CD4-positive, alpha-beta T cell (primary cell): ENCODE measurements around the gene CX3CL1. TPM values are rescaled to one million over a fixed set of nuclear protein-coding genes. Genes with fewer than 3 reads are reported as not detected.

Source experiments
- ATAC-seq: fragments of 200-7000 bp; cut with Tn5 transposase; one replicate; pipeline ENCODE4 v1.10.0; 2022; ENCODE audit warnings: mild to moderate bottlenecking; ENCODE audit not compliant: poor library complexity
- CTCF ChIA-PET: fragments of 350-600 bp; sonication (Branson Sonifier 250); formaldehyde crosslinking; loops from one replicate; lab custom pipeline; 2021; ENCODE audit warnings: antibody characterized with exemption, inconsistent platforms; lab: Charles Lee
- POLR2A ChIA-PET: fragments of 350-600 bp; sonication (Branson Sonifier 250); formaldehyde crosslinking; loops from one replicate; lab custom pipeline; 2021; ENCODE audit warnings: antibody characterized with exemption, inconsistent platforms; lab: Charles Lee
- DNase-seq, 14 experiments: peaks; one replicate each; pipeline ENCODE4 v3.0.0-alpha.2; 2013 to 2020; ENCODE audit warnings: mixed read lengths in 2 of 14
- H3K27ac ChIP-seq, 2 donors: one replicate each; pipeline versions ENCODE4 v1.5.1 to v1.7.0; 2013; ENCODE audit warnings: low read length in 2 of 2, low read depth in 1 of 2, mild to moderate bottlenecking in 1 of 2
- H3K27me3 ChIP-seq, 2 experiments: 1 replicate in 1 of 2; 2 replicates in 1 of 2; pipeline versions ENCODE4 v1.6.1 to v1.7.0; 2013; ENCODE audit warnings: low read length in 2 of 2, control low read depth in 1 of 2, mild to moderate bottlenecking in 1 of 2, moderate library complexity in 1 of 2; ENCODE audit not compliant: insufficient read depth in 2 of 2, control insufficient read depth in 1 of 2
- H3K36me3 ChIP-seq: one replicate; pipeline ENCODE4 v1.6.1; 2013; ENCODE audit warnings: low read length, control low read depth; ENCODE audit not compliant: insufficient read depth
- H3K4me1 ChIP-seq: one replicate; pipeline ENCODE4 v1.6.1; 2013; ENCODE audit warnings: low read length, control low read depth; ENCODE audit not compliant: insufficient read depth
- H3K4me3 ChIP-seq: one replicate; pipeline ENCODE4 v1.5.1; 2013; ENCODE audit warnings: mild to moderate bottlenecking, low read length, moderate library complexity
- H3K9me3 ChIP-seq, 2 experiments: 1 replicate in 1 of 2; 2 replicates in 1 of 2; pipeline versions ENCODE4 v1.6.1 to v1.7.0; 2013; ENCODE audit warnings: low read length in 2 of 2, mild to moderate bottlenecking in 2 of 2, control low read depth in 1 of 2, moderate library complexity in 1 of 2; ENCODE audit not compliant: control insufficient read depth in 1 of 2, insufficient read depth in 1 of 2
- H3K27ac Mint-ChIP-seq: one replicate; pipeline ENCODE4 v1.8.0; 2020; ENCODE audit warnings: mixed read lengths
- H3K27me3 Mint-ChIP-seq: one replicate; pipeline ENCODE4 v1.8.0; 2021; ENCODE audit warnings: mixed read lengths
- H3K36me3 Mint-ChIP-seq: one replicate; pipeline ENCODE4 v1.8.0; 2021; ENCODE audit warnings: low read depth, mixed read lengths
- H3K4me1 Mint-ChIP-seq: one replicate; pipeline ENCODE4 v1.8.0; 2021; ENCODE audit warnings: low read depth, mixed read lengths
- H3K4me3 Mint-ChIP-seq: one replicate; pipeline ENCODE4 v1.8.0; 2020; ENCODE audit warnings: mild to moderate bottlenecking, mixed read lengths
- H3K9me3 Mint-ChIP-seq: one replicate; pipeline ENCODE4 v1.8.0; 2020; ENCODE audit warnings: mixed read lengths
- CTCF ChIP-seq: fragments of 200-600 bp; IDR thresholded peaks from one replicate; pipeline ENCODE4 v1.8.0; 2022; ENCODE audit warnings: antibody characterized with exemption, mild to moderate bottlenecking
- intact Hi-C, 2 experiments: fragments of 100-400 bp; cut with DNase I in 1 of 2; cut with micrococcal nuclease in 1 of 2; formaldehyde crosslinking; loops; one replicate each; pipeline versions ENCODE4 v1.15.1 to v1.9.0; 2023 to 2025; cut with DNase I, micrococcal nuclease
- total RNA-seq, 174 experiments: library from RNA in 2 of 174; stranded (reverse) in 2 of 174; gene quantifications; one replicate each; pipeline ENCODE4 v1.2.3 and lab custom pipeline; 2021 to 2026

Gene CX3CL1
- total RNA-seq, 2 experiments from 2014 or later = not detected

- POLR2A ChIA-PET = no interaction called here
These were observed 4.1 kb downstream of the CX3CL1 start for GRCh38 chr16:57376313-57376818.

GRCh38 chr16:57377080-57377841 lies 5.0 kb downstream of the CX3CL1 start:
- intact Hi-C loops = no loop called here
- ChIA-PET POLR2A (no interaction called here), CTCF (no interaction called here)
- no peak overlapping the region for H3K4me3 ChIP-seq
- H3K36me3 Mint-ChIP-seq = no peaks in the 10 kb centered on the region
- H3K9me3 ChIP-seq = no peaks in the 10 kb centered on the region
- peaks cover 4% of the 10 kb centered on the region for H3K4me1 ChIP-seq
- H3K27me3 ChIP-seq = no peaks in the 10 kb centered on the region
- H3K36me3 ChIP-seq = no peaks in the 10 kb centered on the region
- TF ChIP-seq CTCF = no peak
- no peaks in the 10 kb centered on the region for H3K4me1 Mint-ChIP-seq
- H3K4me3 Mint-ChIP-seq = no peak overlapping the region
- H3K27me3 Mint-ChIP-seq = no peaks in the 10 kb centered on the region
- DNase-seq = no peak
- H3K27ac ChIP-seq = no peak overlapping the region
- no peak for ATAC-seq
- H3K27ac Mint-ChIP-seq = no peak overlapping the region
- no peaks in the 10 kb centered on the region for H3K9me3 Mint-ChIP-seq

More at GRCh38 chr16:57376313-57376818, 4.1 kb downstream of the CX3CL1 start:
- DNase-seq (no peak), ATAC-seq (no peak)
- Histone ChIP-seq H3K36me3 (no peaks in the 10 kb centered on the region), H3K27ac (no peak overlapping the region), H3K4me1 (peaks cover 3% of the 10 kb centered on the region), H3K4me3 (no peak overlapping the region), H3K9me3 (no peaks in the 10 kb centered on the region), H3K27me3 (no peaks in the 10 kb centered on the region)
- no peaks in the 10 kb centered on the region for H3K4me1 Mint-ChIP-seq
- H3K27me3 Mint-ChIP-seq = no peaks in the 10 kb centered on the region
- H3K4me3 Mint-ChIP-seq = no peak overlapping the region
- intact Hi-C loops = no loop called here
- no peak overlapping the region for H3K27ac Mint-ChIP-seq
- CTCF ChIA-PET = no interaction called here
- H3K36me3 Mint-ChIP-seq = no peaks in the 10 kb centered on the region
- TF ChIP-seq CTCF = no peak
- no peaks in the 10 kb centered on the region for H3K9me3 Mint-ChIP-seq

- Mint-ChIP-seq H3K9me3 (no peaks in the 10 kb centered on the region), H3K27me3 (no peaks in the 10 kb centered on the region), H3K4me1 (no peaks in the 10 kb centered on the region), H3K4me3 (no peak overlapping the region), H3K27ac (no peak overlapping the region), H3K36me3 (no peaks in the 10 kb centered on the region)
- Histone ChIP-seq H3K27me3 (no peaks in the 10 kb centered on the region), H3K27ac (no peak overlapping the region), H3K4me1 (peaks cover 4% of the 10 kb centered on the region), H3K36me3 (no peaks in the 10 kb centered on the region), H3K9me3 (no peaks in the 10 kb centered on the region), H3K4me3 (no peak overlapping the region)
- no peak for ATAC-seq
- CTCF ChIA-PET = no interaction called here
- TF ChIP-seq CTCF = no peak
- intact Hi-C loops = no loop called here
- no peak for DNase-seq
- POLR2A ChIA-PET = no interaction called here
These were observed 7.3 kb downstream of the CX3CL1 start for GRCh38 chr16:57379579-57379978.
